ENCODE results near the gene NDUFB5. TPM values are rescaled to one million over a fixed set of nuclear protein-coding genes. Genes with fewer than 3 reads are reported as not detected.

NDUFB5 gene
- polyA plus RNA-seq, 1 of the 3 experiments (the other 2 are of a cell fraction): 35.3 TPM

DNA sequence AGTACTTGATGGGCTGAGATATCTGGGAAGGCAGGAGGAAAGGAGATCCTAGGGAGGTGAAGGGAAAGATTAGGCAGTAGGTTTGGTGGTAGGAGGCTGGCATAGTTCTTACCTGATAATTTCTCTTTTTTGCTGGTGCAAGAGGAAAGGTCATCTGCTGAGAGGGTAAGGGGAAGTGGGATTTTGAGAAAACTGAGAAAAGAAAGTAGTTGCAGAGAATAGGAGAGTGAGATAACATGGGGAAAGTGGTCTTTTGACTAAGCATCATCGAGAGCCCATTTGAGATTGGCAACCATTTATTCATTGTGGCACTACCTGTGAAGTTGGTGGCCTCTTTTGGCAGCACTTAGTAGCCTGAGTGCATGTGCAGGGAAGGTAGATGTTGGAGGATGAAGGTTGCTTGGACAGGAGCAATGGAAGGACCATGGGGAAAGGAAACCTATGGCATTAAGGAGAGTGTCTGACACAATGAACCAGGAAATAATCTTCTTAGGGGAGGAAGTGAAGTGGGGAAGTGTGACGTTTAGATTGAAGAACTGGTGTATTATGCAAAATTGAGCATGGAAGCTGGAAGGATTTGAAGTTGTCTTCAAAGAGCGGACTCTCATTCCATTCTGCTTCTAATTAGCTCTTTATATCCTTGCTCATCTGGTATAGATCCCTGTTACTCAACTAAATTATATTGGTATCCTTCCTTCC, 26.3 kb downstream of the NDUFB5 start (continued):
- TF ChIP-seq SIN3A (IDR thresholded peaks at IDR 0.05; ENCODE audit: borderline replicate concordance, low read depth, low read length): no peak
- TF ChIP-seq, protein P1, sequence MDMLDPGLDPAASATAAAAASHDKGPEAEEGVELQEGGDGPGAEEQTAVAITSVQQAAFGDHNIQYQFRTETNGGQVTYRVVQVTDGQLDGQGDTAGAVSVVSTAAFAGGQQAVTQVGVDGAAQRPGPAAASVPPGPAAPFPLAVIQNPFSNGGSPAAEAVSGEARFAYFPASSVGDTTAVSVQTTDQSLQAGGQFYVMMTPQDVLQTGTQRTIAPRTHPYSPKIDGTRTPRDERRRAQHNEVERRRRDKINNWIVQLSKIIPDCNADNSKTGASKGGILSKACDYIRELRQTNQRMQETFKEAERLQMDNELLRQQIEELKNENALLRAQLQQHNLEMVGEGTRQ (IDR thresholded peaks at IDR 0.05; ENCODE audit: borderline replicate concordance, low read depth, low read length): no peak
- no peak for TF ChIP-seq GABPA (IDR thresholded peaks at IDR 0.05; ENCODE audit: low read depth)

DNA sequence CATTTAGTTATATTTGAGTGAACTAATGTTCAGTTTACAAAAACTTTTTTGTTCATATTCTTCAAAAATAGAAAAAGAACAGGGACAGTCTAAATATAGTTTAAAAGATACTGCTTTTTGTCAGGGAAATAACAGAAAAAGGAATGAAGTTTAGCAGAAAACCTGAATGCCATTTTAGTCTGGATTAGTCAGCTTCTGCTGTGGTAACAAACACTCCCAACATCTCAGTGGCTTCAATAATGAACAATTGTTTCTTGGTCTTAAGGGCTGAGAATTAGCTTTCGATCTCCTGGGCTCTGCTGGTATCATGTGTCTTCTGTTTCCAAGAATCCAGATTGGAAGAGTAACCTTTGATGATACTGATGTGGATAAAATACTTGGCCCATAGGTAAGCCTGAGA, 35.9 kb downstream of the NDUFB5 start:
- ChIA-PET POLR2A (no interaction called here), CTCF (no interaction called here)
- Histone ChIP-seq H2AFZ (ENCODE audit: low read depth) (no peak overlapping the region), H4K20me1 (ENCODE audit: insufficient read depth) (no peaks in the 10 kb centered on the region), H3K4me1 (ENCODE audit: control insufficient read depth in 1 of 2, insufficient read depth in 2 of 2, low read depth in 1 of 2, low read length in 1 of 2) (no peaks in the 10 kb centered on the region), H3K27me3 (ENCODE audit: insufficient read depth) (no peaks in the 10 kb centered on the region), H3K27ac (ENCODE audit: low read depth in 2 of 2, low read length in 1 of 2) (no peak overlapping the region), H3K9ac (no peak overlapping the region), H3K9me3 (no peaks in the 10 kb centered on the region), H3K4me2 (no peak overlapping the region), H3K4me3 (ENCODE audit: low read depth in 2 of 2, low read length in 1 of 2) (no peak overlapping the region), H3K36me3 (replicated peaks in 1 of 2; ENCODE audit: control insufficient read depth in 1 of 2, insufficient read depth in 2 of 2, low read length in 1 of 2) (no peaks in the 10 kb centered on the region), H3K79me2 (ENCODE audit: insufficient read depth) (no peaks in the 10 kb centered on the region), H3F3A (replicated peaks; ENCODE audit: insufficient read depth) (no peaks in the 10 kb centered on the region), H3K9me2 (no peaks in the 10 kb centered on the region)
- no peak for DNase-seq
- TF ChIP-seq, protein P2, sequence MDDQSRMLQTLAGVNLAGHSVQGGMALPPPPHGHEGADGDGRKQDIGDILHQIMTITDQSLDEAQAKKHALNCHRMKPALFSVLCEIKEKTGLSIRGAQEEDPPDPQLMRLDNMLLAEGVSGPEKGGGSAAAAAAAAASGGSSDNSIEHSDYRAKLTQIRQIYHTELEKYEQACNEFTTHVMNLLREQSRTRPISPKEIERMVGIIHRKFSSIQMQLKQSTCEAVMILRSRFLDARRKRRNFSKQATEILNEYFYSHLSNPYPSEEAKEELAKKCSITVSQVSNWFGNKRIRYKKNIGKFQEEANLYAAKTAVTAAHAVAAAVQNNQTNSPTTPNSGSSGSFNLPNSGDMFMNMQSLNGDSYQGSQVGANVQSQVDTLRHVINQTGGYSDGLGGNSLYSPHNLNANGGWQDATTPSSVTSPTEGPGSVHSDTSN (IDR thresholded peaks at IDR 0.05): no peak
- TF ChIP-seq SIN3A (IDR thresholded peaks at IDR 0.05; ENCODE audit: borderline replicate concordance, low read depth, low read length): no peak
- TF ChIP-seq NFIC (IDR thresholded peaks at IDR 0.05; ENCODE audit: borderline replicate concordance): no peak
- TF ChIP-seq, protein P3, sequence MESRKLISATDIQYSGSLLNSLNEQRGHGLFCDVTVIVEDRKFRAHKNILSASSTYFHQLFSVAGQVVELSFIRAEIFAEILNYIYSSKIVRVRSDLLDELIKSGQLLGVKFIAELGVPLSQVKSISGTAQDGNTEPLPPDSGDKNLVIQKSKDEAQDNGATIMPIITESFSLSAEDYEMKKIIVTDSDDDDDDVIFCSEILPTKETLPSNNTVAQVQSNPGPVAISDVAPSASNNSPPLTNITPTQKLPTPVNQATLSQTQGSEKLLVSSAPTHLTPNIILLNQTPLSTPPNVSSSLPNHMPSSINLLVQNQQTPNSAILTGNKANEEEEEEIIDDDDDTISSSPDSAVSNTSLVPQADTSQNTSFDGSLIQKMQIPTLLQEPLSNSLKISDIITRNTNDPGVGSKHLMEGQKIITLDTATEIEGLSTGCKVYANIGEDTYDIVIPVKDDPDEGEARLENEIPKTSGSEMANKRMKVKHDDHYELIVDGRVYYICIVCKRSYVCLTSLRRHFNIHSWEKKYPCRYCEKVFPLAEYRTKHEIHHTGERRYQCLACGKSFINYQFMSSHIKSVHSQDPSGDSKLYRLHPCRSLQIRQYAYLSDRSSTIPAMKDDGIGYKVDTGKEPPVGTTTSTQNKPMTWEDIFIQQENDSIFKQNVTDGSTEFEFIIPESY (IDR thresholded peaks at IDR 0.05; ENCODE audit: borderline replicate concordance, low read depth): no peak
- TF ChIP-seq, protein P1 (IDR thresholded peaks at IDR 0.05; ENCODE audit: borderline replicate concordance, low read depth, low read length): no peak
- no peak for TF ChIP-seq MXI1 (IDR thresholded peaks at IDR 0.05; ENCODE audit: low read depth, low read length)
- TF ChIP-seq, protein P4, sequence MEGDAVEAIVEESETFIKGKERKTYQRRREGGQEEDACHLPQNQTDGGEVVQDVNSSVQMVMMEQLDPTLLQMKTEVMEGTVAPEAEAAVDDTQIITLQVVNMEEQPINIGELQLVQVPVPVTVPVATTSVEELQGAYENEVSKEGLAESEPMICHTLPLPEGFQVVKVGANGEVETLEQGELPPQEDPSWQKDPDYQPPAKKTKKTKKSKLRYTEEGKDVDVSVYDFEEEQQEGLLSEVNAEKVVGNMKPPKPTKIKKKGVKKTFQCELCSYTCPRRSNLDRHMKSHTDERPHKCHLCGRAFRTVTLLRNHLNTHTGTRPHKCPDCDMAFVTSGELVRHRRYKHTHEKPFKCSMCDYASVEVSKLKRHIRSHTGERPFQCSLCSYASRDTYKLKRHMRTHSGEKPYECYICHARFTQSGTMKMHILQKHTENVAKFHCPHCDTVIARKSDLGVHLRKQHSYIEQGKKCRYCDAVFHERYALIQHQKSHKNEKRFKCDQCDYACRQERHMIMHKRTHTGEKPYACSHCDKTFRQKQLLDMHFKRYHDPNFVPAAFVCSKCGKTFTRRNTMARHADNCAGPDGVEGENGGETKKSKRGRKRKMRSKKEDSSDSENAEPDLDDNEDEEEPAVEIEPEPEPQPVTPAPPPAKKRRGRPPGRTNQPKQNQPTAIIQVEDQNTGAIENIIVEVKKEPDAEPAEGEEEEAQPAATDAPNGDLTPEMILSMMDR (IDR thresholded peaks at IDR 0.05): no peak
- TF ChIP-seq GATA2 (CRISPR knock-in tag; IDR thresholded peaks at IDR 0.05): no peak
- TF ChIP-seq RAD21 (IDR thresholded peaks at IDR 0.05; ENCODE audit: low read length): no peak
- TF ChIP-seq, protein P5, sequence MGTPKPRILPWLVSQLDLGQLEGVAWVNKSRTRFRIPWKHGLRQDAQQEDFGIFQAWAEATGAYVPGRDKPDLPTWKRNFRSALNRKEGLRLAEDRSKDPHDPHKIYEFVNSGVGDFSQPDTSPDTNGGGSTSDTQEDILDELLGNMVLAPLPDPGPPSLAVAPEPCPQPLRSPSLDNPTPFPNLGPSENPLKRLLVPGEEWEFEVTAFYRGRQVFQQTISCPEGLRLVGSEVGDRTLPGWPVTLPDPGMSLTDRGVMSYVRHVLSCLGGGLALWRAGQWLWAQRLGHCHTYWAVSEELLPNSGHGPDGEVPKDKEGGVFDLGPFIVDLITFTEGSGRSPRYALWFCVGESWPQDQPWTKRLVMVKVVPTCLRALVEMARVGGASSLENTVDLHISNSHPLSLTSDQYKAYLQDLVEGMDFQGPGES (IDR thresholded peaks at IDR 0.05; ENCODE audit: low read depth, low read length): no peak
- TF ChIP-seq TCF12 (IDR thresholded peaks at IDR 0.05): no peak
- TF ChIP-seq, protein P6, sequence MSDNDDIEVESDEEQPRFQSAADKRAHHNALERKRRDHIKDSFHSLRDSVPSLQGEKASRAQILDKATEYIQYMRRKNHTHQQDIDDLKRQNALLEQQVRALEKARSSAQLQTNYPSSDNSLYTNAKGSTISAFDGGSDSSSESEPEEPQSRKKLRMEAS (IDR thresholded peaks at IDR 0.05; ENCODE audit: low read depth): no peak
- TF ChIP-seq RFX5 (IDR thresholded peaks at IDR 0.05; ENCODE audit: low read length): no peak
- TF ChIP-seq EZH2phosphoT487 (IDR thresholded peaks at IDR 0.05; ENCODE audit: borderline replicate concordance, low read depth): no peak
- no peak for TF ChIP-seq EP300 (IDR thresholded peaks at IDR 0.05; ENCODE audit: borderline replicate concordance in 1 of 2, low read depth in 1 of 2, low read length in 1 of 2)
- no peak for TF ChIP-seq RXRA (IDR thresholded peaks at IDR 0.05; ENCODE audit: borderline replicate concordance, low read depth)
- 83% methylated on average over 1 of the region's 1 CpG for WGBS (ENCODE audit: low lambda C conversion rate)
